ENCODE data around the gene SURF6. TPM values are rescaled to one million over a fixed set of nuclear protein-coding genes. Genes with fewer than 3 reads are reported as not detected.

Gene SURF6
- total and polyA plus RNA-seq, 2 experiments from 2014 or later: 17.6 to 27.6 TPM

DNA sequence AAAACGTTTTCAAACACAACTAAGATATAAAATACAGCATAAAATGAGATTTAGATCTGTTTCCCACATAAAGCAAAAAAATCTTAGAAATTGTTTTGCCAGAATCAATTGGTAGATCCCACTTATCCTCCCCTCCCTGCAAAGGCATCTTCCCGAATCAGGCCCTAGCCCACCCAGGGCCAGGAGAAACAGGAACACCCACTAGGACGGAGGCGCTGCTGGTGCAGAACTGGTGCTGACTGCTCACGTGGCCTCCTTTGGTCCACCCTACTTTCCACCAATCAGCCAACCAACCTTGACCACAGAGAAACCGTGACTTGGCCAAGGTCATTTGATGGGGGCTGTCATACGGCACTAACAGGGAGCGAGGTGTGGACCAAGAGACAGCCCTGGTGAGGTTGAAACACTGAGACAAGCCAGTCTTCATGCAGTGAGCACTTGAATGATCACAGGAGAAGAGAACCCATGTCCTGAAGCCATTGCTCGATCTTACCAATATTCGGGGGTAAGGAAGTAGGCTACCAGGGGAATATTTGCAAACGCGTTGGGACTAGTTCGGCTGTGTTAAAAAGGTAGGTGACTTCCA, 25.6 kb upstream of the SURF6 start:
- Histone ChIP-seq H3K36me3 (ENCODE audit: insufficient read depth) (peaks cover 27% of the 10 kb centered on the region), H3K4me1 (ENCODE audit: insufficient read depth) (peaks cover 6% of the 10 kb centered on the region; the same call in 1 of the 2 replicates), H3K79me2 (replicated peaks; ENCODE audit: insufficient read depth) (peaks cover 23% of the 10 kb centered on the region), H3K27ac (ENCODE audit: low read depth) (no peak overlapping the region), H3K27me3 (ENCODE audit: insufficient read depth) (no peaks in the 10 kb centered on the region), H4K20me1 (replicated peaks; ENCODE audit: insufficient read depth) (peaks cover 35% of the 10 kb centered on the region), H3F3A (replicated peaks; ENCODE audit: low read depth) (peaks cover 21% of the 10 kb centered on the region; the same call in 1 of the 2 replicates), H3K4me2 (no peak overlapping the region), H3K4me3 (no peak overlapping the region), H3K9me2 (ENCODE audit: insufficient read depth) (no peaks in the 10 kb centered on the region), H2AFZ (no peak overlapping the region)
- H3K27me3 Mint-ChIP-seq (ENCODE audit: insufficient read depth, low read depth, poor library complexity): peaks cover 14% of the 10 kb centered on the region
- no peak for ATAC-seq
- peaks cover 8% of the 10 kb centered on the region; the same call in 2 of the 3 replicates for H3K4me1 Mint-ChIP-seq
- TF ChIP-seq ZNF114 (CRISPR knock-in tag; IDR thresholded peaks at IDR 0.05) (no peak), CREB1 (CRISPR knock-in tag; IDR thresholded peaks at IDR 0.05; ENCODE audit: low read depth) (no peak), POLR2AphosphoS5 (IDR thresholded peaks at IDR 0.05; ENCODE audit: low read depth) (no peak), ZNF331 (CRISPR knock-in tag; IDR thresholded peaks at IDR 0.05; ENCODE audit: low read depth) (no peak)
- TF ChIP-seq, protein P1, sequence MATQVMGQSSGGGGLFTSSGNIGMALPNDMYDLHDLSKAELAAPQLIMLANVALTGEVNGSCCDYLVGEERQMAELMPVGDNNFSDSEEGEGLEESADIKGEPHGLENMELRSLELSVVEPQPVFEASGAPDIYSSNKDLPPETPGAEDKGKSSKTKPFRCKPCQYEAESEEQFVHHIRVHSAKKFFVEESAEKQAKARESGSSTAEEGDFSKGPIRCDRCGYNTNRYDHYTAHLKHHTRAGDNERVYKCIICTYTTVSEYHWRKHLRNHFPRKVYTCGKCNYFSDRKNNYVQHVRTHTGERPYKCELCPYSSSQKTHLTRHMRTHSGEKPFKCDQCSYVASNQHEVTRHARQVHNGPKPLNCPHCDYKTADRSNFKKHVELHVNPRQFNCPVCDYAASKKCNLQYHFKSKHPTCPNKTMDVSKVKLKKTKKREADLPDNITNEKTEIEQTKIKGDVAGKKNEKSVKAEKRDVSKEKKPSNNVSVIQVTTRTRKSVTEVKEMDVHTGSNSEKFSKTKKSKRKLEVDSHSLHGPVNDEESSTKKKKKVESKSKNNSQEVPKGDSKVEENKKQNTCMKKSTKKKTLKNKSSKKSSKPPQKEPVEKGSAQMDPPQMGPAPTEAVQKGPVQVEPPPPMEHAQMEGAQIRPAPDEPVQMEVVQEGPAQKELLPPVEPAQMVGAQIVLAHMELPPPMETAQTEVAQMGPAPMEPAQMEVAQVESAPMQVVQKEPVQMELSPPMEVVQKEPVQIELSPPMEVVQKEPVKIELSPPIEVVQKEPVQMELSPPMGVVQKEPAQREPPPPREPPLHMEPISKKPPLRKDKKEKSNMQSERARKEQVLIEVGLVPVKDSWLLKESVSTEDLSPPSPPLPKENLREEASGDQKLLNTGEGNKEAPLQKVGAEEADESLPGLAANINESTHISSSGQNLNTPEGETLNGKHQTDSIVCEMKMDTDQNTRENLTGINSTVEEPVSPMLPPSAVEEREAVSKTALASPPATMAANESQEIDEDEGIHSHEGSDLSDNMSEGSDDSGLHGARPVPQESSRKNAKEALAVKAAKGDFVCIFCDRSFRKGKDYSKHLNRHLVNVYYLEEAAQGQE (IDR thresholded peaks at IDR 0.05; ENCODE audit: unreplicated experiment): no peak
- TF ChIP-seq, protein P2, sequence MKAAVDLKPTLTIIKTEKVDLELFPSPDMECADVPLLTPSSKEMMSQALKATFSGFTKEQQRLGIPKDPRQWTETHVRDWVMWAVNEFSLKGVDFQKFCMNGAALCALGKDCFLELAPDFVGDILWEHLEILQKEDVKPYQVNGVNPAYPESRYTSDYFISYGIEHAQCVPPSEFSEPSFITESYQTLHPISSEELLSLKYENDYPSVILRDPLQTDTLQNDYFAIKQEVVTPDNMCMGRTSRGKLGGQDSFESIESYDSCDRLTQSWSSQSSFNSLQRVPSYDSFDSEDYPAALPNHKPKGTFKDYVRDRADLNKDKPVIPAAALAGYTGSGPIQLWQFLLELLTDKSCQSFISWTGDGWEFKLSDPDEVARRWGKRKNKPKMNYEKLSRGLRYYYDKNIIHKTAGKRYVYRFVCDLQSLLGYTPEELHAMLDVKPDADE (IDR thresholded peaks at IDR 0.05): no peak
- no peak overlapping the region for H3K4me3 Mint-ChIP-seq
- no peaks in the 10 kb centered on the region for H3K9me3 Mint-ChIP-seq
- H3K27ac Mint-ChIP-seq: no peak overlapping the region
- no peak for DNase-seq (ENCODE audit: low spot score)
- H3K36me3 Mint-ChIP-seq (ENCODE audit: low read depth): peaks cover 80% of the 10 kb centered on the region

DNA sequence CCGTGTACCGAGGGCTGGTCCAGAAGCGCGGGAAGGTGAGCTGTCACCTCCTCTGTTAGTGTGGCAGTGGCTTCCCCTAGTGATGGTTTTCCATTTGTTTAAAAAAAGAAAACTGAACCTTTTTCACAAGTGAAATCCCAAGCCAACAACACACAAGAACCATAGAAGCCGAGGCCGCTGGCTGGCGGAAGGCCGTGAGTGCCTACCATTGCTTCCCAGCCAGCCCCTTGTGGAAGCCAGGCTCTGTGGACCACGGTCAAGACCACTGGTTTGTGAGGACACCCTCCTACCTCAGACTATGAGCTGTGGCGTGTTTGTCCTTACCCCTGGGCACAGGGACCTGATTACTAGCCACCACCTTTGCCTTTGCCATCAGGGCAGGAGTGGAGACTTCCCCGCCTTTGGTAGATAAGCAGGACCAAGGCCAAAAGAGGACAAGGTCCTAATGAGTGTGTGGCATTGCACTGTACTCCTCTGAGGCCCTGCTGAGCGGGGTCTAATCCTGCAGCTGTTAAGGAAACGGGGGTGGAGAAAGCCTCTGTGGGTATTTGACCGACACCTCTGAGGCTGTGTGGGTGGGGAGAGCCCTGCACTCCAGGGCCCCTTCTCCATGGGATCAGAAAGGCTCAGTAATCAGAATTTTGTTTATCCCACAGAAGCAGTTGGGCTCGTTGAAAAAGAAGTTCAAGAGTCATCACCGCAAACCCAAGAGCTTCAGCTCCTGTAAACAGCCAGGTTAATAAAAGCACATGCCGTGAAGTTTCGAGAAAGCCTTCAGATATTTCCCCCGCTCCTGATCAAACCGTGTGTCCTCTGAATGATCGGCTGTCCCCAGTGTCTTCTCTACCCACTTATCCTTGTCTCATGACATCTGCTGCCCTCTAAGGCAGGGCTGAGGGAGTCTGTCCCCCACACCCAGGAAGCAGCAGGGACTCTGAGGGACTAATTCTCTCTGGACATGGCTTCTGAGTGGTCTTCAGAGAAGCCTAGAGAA, 24.7 kb upstream of the SURF6 start:
- H3K4me2 ChIP-seq: no peak overlapping the region
- H3K79me2 ChIP-seq (replicated peaks; ENCODE audit: insufficient read depth): peaks cover 20% of the 10 kb centered on the region
- no peak overlapping the region for H3K4me3 ChIP-seq
- no peaks in the 10 kb centered on the region for H3K27me3 ChIP-seq (ENCODE audit: insufficient read depth)
- ATAC-seq: no peak
- peaks cover 19% of the 10 kb centered on the region; the same call in 1 of the 2 replicates for H3F3A ChIP-seq (replicated peaks; ENCODE audit: low read depth)
- H3K27ac ChIP-seq (ENCODE audit: low read depth): no peak overlapping the region
- peaks cover 27% of the 10 kb centered on the region for H4K20me1 ChIP-seq (replicated peaks; ENCODE audit: insufficient read depth)
- Mint-ChIP-seq H3K27ac (no peak overlapping the region), H3K36me3 (ENCODE audit: low read depth) (peaks cover 73% of the 10 kb centered on the region), H3K9me3 (no peaks in the 10 kb centered on the region), H3K27me3 (ENCODE audit: insufficient read depth, low read depth, poor library complexity) (peaks cover 17% of the 10 kb centered on the region), H3K4me3 (no peak overlapping the region), H3K4me1 (peaks cover 8% of the 10 kb centered on the region; the same call in 2 of the 3 replicates)
- peaks cover 24% of the 10 kb centered on the region for H3K36me3 ChIP-seq (ENCODE audit: insufficient read depth)
- H2AFZ ChIP-seq: no peak overlapping the region
- no peaks in the 10 kb centered on the region for H3K9me2 ChIP-seq (ENCODE audit: insufficient read depth)
- TF ChIP-seq POLR2AphosphoS5 (IDR thresholded peaks at IDR 0.05; ENCODE audit: low read depth): peak; percentile 30; the same call in 1 of the 2 replicates
- no peak for TF ChIP-seq ZNF331 (CRISPR knock-in tag; IDR thresholded peaks at IDR 0.05; ENCODE audit: low read depth)
- no peak for DNase-seq (ENCODE audit: low spot score)
- peaks cover 6% of the 10 kb centered on the region; the same call in 1 of the 2 replicates for H3K4me1 ChIP-seq (ENCODE audit: insufficient read depth)
